Trophoblast cell (in vitro differentiated cells and primary cell): Measurements from ENCODE around the gene HS3ST3A1.

Experiments used
- DNase-seq, 2 donors: peaks; one replicate each; pipeline ENCODE4 v3.0.0-alpha.2; 2016
- H2AFZ ChIP-seq: 2 replicates; pipeline ENCODE4 v1.6.1; 2013; ENCODE audit warnings: low read length, moderate library complexity, mild to moderate bottlenecking; ENCODE audit not compliant: insufficient read depth, poor library complexity
- H2AK5ac ChIP-seq: 2 replicates; pipeline ENCODE4 v1.6.1; 2013; ENCODE audit warnings: mild to moderate bottlenecking, low read length
- H2BK120ac ChIP-seq: 2 replicates; pipeline ENCODE4 v1.6.1; 2013; ENCODE audit warnings: low read length, mild to moderate bottlenecking, moderate library complexity; ENCODE audit not compliant: insufficient read depth, poor library complexity
- H2BK12ac ChIP-seq: 2 replicates; pipeline ENCODE4 v1.6.1; 2013; ENCODE audit warnings: mild to moderate bottlenecking, low read length, moderate library complexity
- H2BK5ac ChIP-seq: 2 replicates; pipeline ENCODE4 v1.6.1; 2013; ENCODE audit warnings: low read length, low read depth, moderate library complexity, mild to moderate bottlenecking; ENCODE audit not compliant: poor library complexity
- H3K14ac ChIP-seq: 2 replicates; pipeline ENCODE4 v1.6.1; 2013; ENCODE audit warnings: mild to moderate bottlenecking, low read length
- H3K18ac ChIP-seq: 2 replicates; pipeline ENCODE4 v1.6.1; 2013; ENCODE audit warnings: mild to moderate bottlenecking, low read length
- H3K23ac ChIP-seq: 2 replicates; pipeline ENCODE4 v1.6.1; 2013; ENCODE audit warnings: low read length
- H3K27ac ChIP-seq: 2 replicates; pipeline ENCODE4 v1.5.1; 2013; ENCODE audit warnings: low read depth, mild to moderate bottlenecking, inconsistent platforms, low read length, moderate library complexity
- H3K27me3 ChIP-seq: 2 replicates; pipeline ENCODE4 v1.6.1; 2013; ENCODE audit warnings: inconsistent platforms, mild to moderate bottlenecking, low read length, moderate library complexity; ENCODE audit not compliant: insufficient read depth
- H3K36me3 ChIP-seq, 2 experiments: 1 replicate in 1 of 2; 2 replicates in 1 of 2; pipeline ENCODE4 v1.6.1; 2013; ENCODE audit warnings: low read length in 2 of 2, mild to moderate bottlenecking in 2 of 2, moderate library complexity in 1 of 2; ENCODE audit not compliant: insufficient read depth in 2 of 2, control insufficient read depth in 1 of 2
- H3K4ac ChIP-seq: 2 replicates; pipeline ENCODE4 v1.6.1; 2013; ENCODE audit warnings: low read depth, mild to moderate bottlenecking, low read length, moderate library complexity
- H3K4me1 ChIP-seq, 2 experiments: 1 replicate in 1 of 2; 2 replicates in 1 of 2; pipeline ENCODE4 v1.6.1; 2013; ENCODE audit warnings: low read length in 2 of 2, mild to moderate bottlenecking in 2 of 2, moderate library complexity in 1 of 2; ENCODE audit not compliant: insufficient read depth in 2 of 2, control insufficient read depth in 1 of 2
- H3K4me2 ChIP-seq: 2 replicates; pipeline ENCODE4 v1.6.1; 2013; ENCODE audit warnings: inconsistent platforms, mild to moderate bottlenecking, low read length, moderate library complexity
- H3K4me3 ChIP-seq: 2 replicates; pipeline ENCODE4 v1.5.1; 2013; ENCODE audit warnings: mild to moderate bottlenecking, low read depth, low read length, inconsistent platforms
- H3K79me1 ChIP-seq: one replicate; pipeline ENCODE4 v1.6.1; 2013; ENCODE audit warnings: low read length
- H3K79me2 ChIP-seq: 2 replicates; pipeline ENCODE4 v1.6.1; 2013; ENCODE audit warnings: low read length, mild to moderate bottlenecking; ENCODE audit not compliant: control insufficient read depth, insufficient read depth, poor library complexity
- H3K9ac ChIP-seq: 2 replicates; pipeline ENCODE4 v1.6.1; 2013; ENCODE audit warnings: mild to moderate bottlenecking, low read length
- H3K9me3 ChIP-seq: 2 replicates; pipeline ENCODE4 v1.6.1; 2013; ENCODE audit warnings: low read depth, mild to moderate bottlenecking, control low read depth, inconsistent platforms, low read length; ENCODE audit not compliant: insufficient read depth
- H4K12ac ChIP-seq: 2 replicates; pipeline ENCODE4 v1.6.1; 2013; ENCODE audit warnings: low read depth, mild to moderate bottlenecking, low read length, moderate library complexity
- H4K8ac ChIP-seq: 2 replicates; pipeline ENCODE4 v1.6.1; 2013; ENCODE audit warnings: low read depth, mild to moderate bottlenecking, low read length, moderate library complexity
- H4K91ac ChIP-seq: one replicate; pipeline ENCODE4 v1.6.1; 2013; ENCODE audit warnings: low read depth, mild to moderate bottlenecking, low read length, moderate library complexity
- WGBS: extraction: QIAGEN DNeasy Blood & Tissue Kit; methylation state at CpG from one replicate; pipeline ENCODE4 v1.1.7; 2013; ENCODE audit warnings: missing lambda C conversion rate; ENCODE audit not compliant: insufficient read length, insufficient coverage; ENCODE audit errors: extremely low coverage; 5-methylcytosine and 5-hydroxymethylcytosine counted together

Gene HS3ST3A1

DNA sequence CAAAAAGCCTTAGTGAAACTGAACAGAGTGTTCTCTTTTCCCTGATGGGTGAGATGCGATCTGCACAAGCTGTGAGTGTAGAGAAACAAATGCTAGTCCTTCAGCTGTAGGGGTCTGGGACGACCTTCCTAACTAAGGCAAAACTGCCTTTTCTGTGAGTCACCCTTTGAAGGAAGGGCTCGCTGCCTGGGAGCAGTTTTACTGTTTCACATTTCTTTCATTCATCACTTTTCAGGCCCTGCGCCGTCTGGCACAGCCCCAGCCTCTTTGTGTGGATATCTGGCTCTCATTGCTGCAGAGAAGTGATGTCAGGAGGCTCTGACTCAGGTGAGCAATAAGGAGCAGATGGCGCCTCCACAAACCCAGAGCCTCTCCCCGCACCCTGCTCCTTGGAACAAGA is 57.4 kb downstream of the HS3ST3A1 start:
- DNase-seq = peak; percentile 15 to 42
- Histone ChIP-seq H3K9ac (no peak overlapping the region), H3K27me3 (no peaks in the 10 kb centered on the region), H2AK5ac (no peak overlapping the region), H3K18ac (no peak overlapping the region), H2BK5ac (no peak overlapping the region), H2BK12ac (no peak overlapping the region), H4K12ac (no peak overlapping the region), H3K9me3 (peaks cover 2% of the 10 kb centered on the region), H2BK120ac (no peak overlapping the region), H3K14ac (no peak overlapping the region), H2AFZ (no peak overlapping the region), H3K79me1 (peaks cover 3% of the 10 kb centered on the region), H3K4me2 (no peak overlapping the region), H3K4me3 (no peak overlapping the region), H3K36me3 (no peaks in the 10 kb centered on the region), H3K4me1 (peaks cover 4 to 6% of the 10 kb centered on the region in 2 experiments), H4K8ac (no peak overlapping the region), H3K23ac (no peak overlapping the region), H3K79me2 (no peaks in the 10 kb centered on the region), H3K27ac (peak overlapping the region; percentile 64), H3K4ac (no peak overlapping the region), H4K91ac (no peak overlapping the region)
- no CpG with 5 or more reads among the region's 7 CpGs for WGBS

- H2AK5ac ChIP-seq = no peak overlapping the region
- H2BK12ac ChIP-seq = peak overlapping the region; percentile 18
- H2AFZ ChIP-seq = no peak overlapping the region
- H3K9ac ChIP-seq = no peak overlapping the region
- no peaks in the 10 kb centered on the region for H3K79me2 ChIP-seq
- no peak overlapping the region for H4K12ac ChIP-seq
- no peaks in the 10 kb centered on the region for H3K27me3 ChIP-seq
- H3K18ac ChIP-seq = no peak overlapping the region
- H3K4me1 ChIP-seq = peaks cover 4 to 6% of the 10 kb centered on the region in 2 experiments
- no peak overlapping the region for H3K4me2 ChIP-seq
- H2BK5ac ChIP-seq = no peak overlapping the region
- no peak overlapping the region for H4K91ac ChIP-seq
- H3K9me3 ChIP-seq = no peaks in the 10 kb centered on the region
- no peaks in the 10 kb centered on the region for H3K36me3 ChIP-seq
- no peak overlapping the region for H3K14ac ChIP-seq
- H3K27ac ChIP-seq = no peak overlapping the region
- no peak overlapping the region for H3K4ac ChIP-seq
- H3K4me3 ChIP-seq = no peak overlapping the region
- H4K8ac ChIP-seq = no peak overlapping the region
- no peak for DNase-seq
- peaks cover 3% of the 10 kb centered on the region for H3K79me1 ChIP-seq
- no peak overlapping the region for H3K23ac ChIP-seq
- H2BK120ac ChIP-seq = no peak overlapping the region
Observed at GRCh38 chr17:13542636-13543035, 59.1 kb downstream of the HS3ST3A1 start.

- no peaks in the 10 kb centered on the region for H3K79me2 ChIP-seq
- H3K79me1 ChIP-seq = peaks cover 3% of the 10 kb centered on the region
- H3K4ac ChIP-seq = no peak overlapping the region
- H2AFZ ChIP-seq = no peak overlapping the region
- H3K4me2 ChIP-seq = no peak overlapping the region
- H3K27me3 ChIP-seq = no peaks in the 10 kb centered on the region
- no peak overlapping the region for H3K9ac ChIP-seq
- no peak overlapping the region for H4K91ac ChIP-seq
- DNase-seq = peak in 1 of 2 donors; percentile 18
- H2BK12ac ChIP-seq = no peak overlapping the region
- no peak overlapping the region for H2BK5ac ChIP-seq
- H3K4me1 ChIP-seq = peaks cover 4 to 6% of the 10 kb centered on the region in 2 experiments
- H2AK5ac ChIP-seq = no peak overlapping the region
- H4K8ac ChIP-seq = no peak overlapping the region
- H3K36me3 ChIP-seq = no peaks in the 10 kb centered on the region
- no peak overlapping the region for H4K12ac ChIP-seq
- no CpG with 5 or more reads among the region's 2 CpGs for WGBS
- H3K27ac ChIP-seq = no peak overlapping the region
- H2BK120ac ChIP-seq = no peak overlapping the region
- H3K9me3 ChIP-seq = no peaks in the 10 kb centered on the region
- no peak overlapping the region for H3K4me3 ChIP-seq
- H3K14ac ChIP-seq = no peak overlapping the region
- H3K23ac ChIP-seq = no peak overlapping the region
- no peak overlapping the region for H3K18ac ChIP-seq
Observed at GRCh38 chr17:13541032-13541480, 60.7 kb downstream of the HS3ST3A1 start.

DNA sequence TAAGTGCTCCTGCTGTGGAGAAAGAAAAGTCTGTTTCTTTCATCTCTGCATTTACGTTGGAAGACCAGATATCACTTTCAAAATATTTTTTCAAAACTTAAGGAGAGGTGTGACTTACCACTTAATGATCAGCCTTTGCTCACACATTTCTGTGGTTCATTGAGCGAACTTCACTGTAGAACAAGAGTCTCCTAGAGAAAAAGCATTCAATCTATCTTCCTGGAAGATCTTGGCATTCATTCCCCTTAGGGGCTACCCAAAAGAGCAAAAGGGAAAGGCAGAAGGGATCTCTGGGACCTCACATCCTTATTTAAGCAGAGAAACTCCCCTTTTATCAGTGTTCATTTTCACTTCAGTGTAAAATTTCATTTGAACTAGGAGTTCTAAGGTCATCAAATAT is 61.2 kb downstream of the HS3ST3A1 start:
- Histone ChIP-seq H3K18ac (no peak overlapping the region), H2BK5ac (no peak overlapping the region), H3K9me3 (no peaks in the 10 kb centered on the region), H3K4ac (no peak overlapping the region), H3K4me2 (no peak overlapping the region), H3K9ac (no peak overlapping the region), H3K79me2 (no peaks in the 10 kb centered on the region), H2BK12ac (no peak overlapping the region), H2AFZ (no peak overlapping the region), H2BK120ac (no peak overlapping the region), H3K79me1 (peaks cover 3% of the 10 kb centered on the region), H3K4me1 (peaks cover 4 to 6% of the 10 kb centered on the region in 2 experiments), H3K4me3 (no peak overlapping the region), H4K12ac (no peak overlapping the region), H3K14ac (no peak overlapping the region), H3K27me3 (no peaks in the 10 kb centered on the region), H3K36me3 (no peaks in the 10 kb centered on the region), H3K27ac (no peak overlapping the region), H2AK5ac (no peak overlapping the region), H3K23ac (no peak overlapping the region), H4K8ac (no peak overlapping the region), H4K91ac (no peak overlapping the region)
- no CpG with 5 or more reads among the region's 2 CpGs for WGBS
- no peak for DNase-seq
